ENCODE measurements around the gene PACS1.

The PACS1 gene

DNA sequence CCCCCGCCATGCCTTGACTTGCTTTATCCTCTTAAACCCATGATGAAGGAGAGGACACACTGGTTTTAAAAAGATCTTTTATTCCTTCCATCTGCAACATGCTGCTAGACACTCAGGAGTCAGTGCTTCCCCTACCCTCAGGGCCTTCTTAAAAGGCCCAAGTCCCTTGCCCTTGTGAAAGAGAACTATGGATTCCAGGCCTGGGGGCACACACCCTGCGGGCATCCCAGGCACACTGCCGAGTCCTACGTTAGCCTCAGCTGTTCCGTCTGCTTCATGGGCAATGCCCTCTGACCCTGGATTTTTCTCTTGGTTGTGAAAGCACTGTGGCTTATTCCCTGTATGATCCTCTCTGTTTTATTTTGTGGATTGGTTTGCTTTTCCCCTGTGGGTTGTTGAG, 163.2 kb downstream of the PACS1 start:
- H3K27ac ChIP-seq = no peak overlapping the region
- intact Hi-C loops (cut with DNase I; ENCODE audit: low total_unique reads) = no loop called here
- H3K27me3 ChIP-seq = no peaks in the 10 kb centered on the region
- H3K36me3 ChIP-seq = peaks cover 44 to 86% (median 85%) of the 10 kb centered on the region in 3 donors
- H3K9me3 ChIP-seq = no peaks in the 10 kb centered on the region
- no peak for DNase-seq
- no peak overlapping the region for H3K4me3 ChIP-seq
- no peaks in the 10 kb centered on the region for H3K4me1 ChIP-seq
- no peak for TF ChIP-seq CTCF (IDR thresholded peaks at IDR 0.05)

DNA sequence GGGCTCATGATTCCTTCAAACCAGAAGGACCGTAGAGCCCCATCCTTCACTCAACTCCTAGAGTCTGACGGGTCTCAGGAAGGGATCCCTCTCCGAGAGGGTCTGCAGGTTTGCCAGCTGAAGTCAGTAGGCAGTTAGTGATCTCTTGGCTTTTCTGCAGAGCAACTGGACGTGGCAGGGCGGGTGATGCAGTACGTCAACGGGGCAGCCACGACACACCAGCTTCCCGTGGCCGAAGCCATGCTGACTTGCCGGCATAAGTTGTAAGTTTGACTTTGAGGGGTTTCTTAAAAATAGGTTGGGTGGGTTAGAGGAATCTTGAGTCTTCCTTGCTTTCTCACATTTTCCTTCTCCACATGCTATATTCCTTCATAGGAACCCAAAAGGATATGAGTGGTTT, 165.1 kb downstream of the PACS1 start:
- TF ChIP-seq CTCF (IDR thresholded peaks at IDR 0.05) = no peak
- intact Hi-C loops (cut with DNase I; ENCODE audit: low total_unique reads) = no loop called here
- DNase-seq = no peak
- H3K27me3 ChIP-seq = no peaks in the 10 kb centered on the region
- no peaks in the 10 kb centered on the region for H3K9me3 ChIP-seq
- no peak overlapping the region for H3K4me3 ChIP-seq
- H3K27ac ChIP-seq = no peak overlapping the region
- peaks cover 60 to 100% (median 99%) of the 10 kb centered on the region in 3 donors for H3K36me3 ChIP-seq
- no peaks in the 10 kb centered on the region for H3K4me1 ChIP-seq

DNA sequence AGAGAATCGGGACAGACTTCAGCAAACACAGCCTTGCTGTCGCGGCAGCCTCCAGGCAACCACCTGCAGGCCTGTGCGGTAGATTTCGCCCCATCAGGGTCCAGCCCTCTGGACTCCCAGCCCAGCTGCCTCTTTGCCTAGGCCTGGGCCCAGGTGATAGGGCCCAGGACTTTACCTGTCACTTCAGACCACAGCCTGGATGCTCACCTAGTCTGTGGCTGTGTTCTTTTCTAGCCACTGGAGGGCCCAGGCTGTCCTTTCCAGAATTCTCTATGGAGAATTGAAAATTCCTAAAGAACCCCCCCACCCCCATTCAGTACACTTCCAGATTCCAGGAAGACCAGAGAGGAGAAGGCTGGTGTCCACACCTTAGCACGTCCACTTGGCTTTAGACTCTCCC, 167.8 kb downstream of the PACS1 start:
- H3K27ac ChIP-seq = no peak overlapping the region
- no peak overlapping the region for H3K4me3 ChIP-seq
- no peaks in the 10 kb centered on the region for H3K4me1 ChIP-seq
- peaks cover 57 to 100% (median 99%) of the 10 kb centered on the region in 3 donors for H3K36me3 ChIP-seq
- DNase-seq = no peak
- H3K27me3 ChIP-seq = no peaks in the 10 kb centered on the region
- intact Hi-C loops (cut with DNase I; ENCODE audit: low total_unique reads) = no loop called here
- H3K9me3 ChIP-seq = no peaks in the 10 kb centered on the region
- TF ChIP-seq CTCF (IDR thresholded peaks at IDR 0.05) = no peak

DNA sequence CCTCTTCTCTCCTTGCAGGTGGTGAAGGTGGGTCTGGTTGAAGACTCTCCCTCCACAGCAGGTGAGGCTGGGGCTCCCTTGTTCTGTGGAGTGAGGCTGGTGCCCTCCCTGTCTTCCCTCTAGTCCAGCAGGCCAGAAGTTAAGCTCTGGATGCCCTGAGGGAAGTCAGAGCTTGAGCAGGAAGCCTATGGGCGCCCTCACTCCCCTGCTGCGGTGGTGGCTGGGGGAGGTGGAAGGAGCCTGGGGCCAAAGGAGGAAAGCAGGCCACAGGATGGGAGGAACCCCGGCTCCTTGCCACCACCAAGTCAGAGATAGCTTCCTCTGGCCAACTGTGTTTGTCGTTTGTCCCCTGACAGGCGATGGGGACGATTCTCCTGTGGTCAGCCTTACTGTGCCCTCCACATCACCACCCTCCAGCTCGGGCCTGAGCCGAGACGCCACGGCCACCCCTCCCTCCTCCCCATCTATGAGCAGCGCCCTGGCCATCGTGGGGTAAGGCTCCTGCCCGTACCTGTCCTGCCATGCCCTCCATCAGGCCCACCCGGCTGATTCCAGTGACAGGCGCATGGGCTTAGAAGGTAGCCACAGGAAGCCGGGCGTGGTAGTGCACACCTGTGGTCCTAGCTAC, 168.8 kb downstream of the PACS1 start:
- DNase-seq = no peak
- Histone ChIP-seq H3K27ac (no peak overlapping the region), H3K9me3 (no peaks in the 10 kb centered on the region), H3K36me3 (peaks cover 48 to 100% (median 99%) of the 10 kb centered on the region in 3 donors), H3K4me1 (no peaks in the 10 kb centered on the region), H3K4me3 (no peak overlapping the region), H3K27me3 (no peaks in the 10 kb centered on the region)
- TF ChIP-seq CTCF (IDR thresholded peaks at IDR 0.05) = no peak
- intact Hi-C loops (cut with DNase I; ENCODE audit: low total_unique reads) = no loop called here

DNA sequence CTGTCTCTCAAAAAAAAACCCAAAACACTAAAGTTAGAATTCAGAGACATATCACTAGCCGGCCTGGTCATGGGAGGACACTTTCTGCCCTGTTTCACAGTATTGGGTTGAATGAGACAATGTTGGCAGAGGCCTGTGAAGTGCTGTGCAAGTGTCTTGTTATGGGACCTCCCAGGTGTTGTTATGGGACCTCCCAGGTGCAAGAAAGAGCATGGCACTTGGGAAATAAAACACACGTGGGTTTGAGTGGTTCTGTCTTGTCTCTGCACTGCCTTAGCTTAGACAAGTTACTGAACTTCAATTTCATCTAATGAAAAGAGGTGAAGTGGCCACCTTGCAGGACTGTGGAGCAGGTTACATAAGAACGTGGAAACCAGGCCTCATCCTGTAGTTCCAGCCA, 169.4 kb downstream of the PACS1 start:
- H3K9me3 ChIP-seq = no peaks in the 10 kb centered on the region
- H3K4me3 ChIP-seq = no peak overlapping the region
- TF ChIP-seq CTCF (IDR thresholded peaks at IDR 0.05) = no peak
- DNase-seq = no peak
- H3K27ac ChIP-seq = no peak overlapping the region
- no peaks in the 10 kb centered on the region for H3K27me3 ChIP-seq
- peaks cover 45 to 100% (median 95%) of the 10 kb centered on the region in 3 donors for H3K36me3 ChIP-seq
- intact Hi-C loops (cut with DNase I; ENCODE audit: low total_unique reads) = no loop called here
- no peaks in the 10 kb centered on the region for H3K4me1 ChIP-seq
